ENCODE measurements around the gene AKAP6.

DNA sequence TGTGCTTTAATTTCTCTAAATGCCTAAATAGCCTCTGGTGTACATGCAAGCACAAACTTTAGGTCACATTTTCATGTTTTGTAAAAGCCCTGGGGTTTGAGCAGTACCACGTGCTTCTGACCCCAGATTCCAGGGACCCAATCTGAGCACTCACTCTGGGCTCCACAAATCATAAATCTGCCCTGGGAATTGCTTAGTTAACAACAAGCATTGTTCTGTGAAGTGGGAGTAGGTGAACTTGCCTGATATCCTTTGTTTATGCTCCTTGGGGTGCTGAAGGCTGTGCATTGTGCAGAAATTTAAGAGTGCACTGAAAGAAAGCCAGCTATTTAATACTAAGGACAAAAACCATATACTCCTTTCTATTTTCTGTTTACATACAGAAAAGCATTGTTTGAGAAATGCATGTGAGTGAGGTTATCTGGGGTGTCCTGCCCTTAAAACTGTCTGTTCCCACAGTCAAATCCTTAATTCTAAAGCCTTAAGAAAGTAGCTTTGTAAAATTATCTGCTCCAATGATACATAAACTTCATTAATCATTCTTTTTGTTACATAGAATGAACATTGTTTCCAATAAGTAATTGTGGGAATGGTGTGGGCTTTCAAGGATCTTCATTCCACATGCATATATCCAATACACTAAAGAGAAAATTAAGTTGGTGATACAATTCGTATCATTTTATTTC, 351.0 kb downstream of the AKAP6 start:
- TF ChIP-seq, protein P1, sequence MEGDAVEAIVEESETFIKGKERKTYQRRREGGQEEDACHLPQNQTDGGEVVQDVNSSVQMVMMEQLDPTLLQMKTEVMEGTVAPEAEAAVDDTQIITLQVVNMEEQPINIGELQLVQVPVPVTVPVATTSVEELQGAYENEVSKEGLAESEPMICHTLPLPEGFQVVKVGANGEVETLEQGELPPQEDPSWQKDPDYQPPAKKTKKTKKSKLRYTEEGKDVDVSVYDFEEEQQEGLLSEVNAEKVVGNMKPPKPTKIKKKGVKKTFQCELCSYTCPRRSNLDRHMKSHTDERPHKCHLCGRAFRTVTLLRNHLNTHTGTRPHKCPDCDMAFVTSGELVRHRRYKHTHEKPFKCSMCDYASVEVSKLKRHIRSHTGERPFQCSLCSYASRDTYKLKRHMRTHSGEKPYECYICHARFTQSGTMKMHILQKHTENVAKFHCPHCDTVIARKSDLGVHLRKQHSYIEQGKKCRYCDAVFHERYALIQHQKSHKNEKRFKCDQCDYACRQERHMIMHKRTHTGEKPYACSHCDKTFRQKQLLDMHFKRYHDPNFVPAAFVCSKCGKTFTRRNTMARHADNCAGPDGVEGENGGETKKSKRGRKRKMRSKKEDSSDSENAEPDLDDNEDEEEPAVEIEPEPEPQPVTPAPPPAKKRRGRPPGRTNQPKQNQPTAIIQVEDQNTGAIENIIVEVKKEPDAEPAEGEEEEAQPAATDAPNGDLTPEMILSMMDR (conservative IDR thresholded peaks at IDR 0.05): no peak
- TF ChIP-seq ZFX (IDR thresholded peaks at IDR 0.05): no peak
